ENCODE measurements around the gene SCN5A.

Gene SCN5A

GRCh38 chr3:38561746-38562466, 87.6 kb downstream of the SCN5A start:
- FAIRE-seq (no peak), DNase-seq (ENCODE audit: insufficient read length, low spot score) (no peak)
- no peak for TF ChIP-seq CTCF (IDR thresholded peaks at IDR 0.05; ENCODE audit: insufficient read depth, missing control alignments)

- DNase-seq (ENCODE audit: insufficient read length, low spot score) (no peak), FAIRE-seq (no peak)
- no peak for TF ChIP-seq CTCF (IDR thresholded peaks at IDR 0.05; ENCODE audit: insufficient read depth, missing control alignments)
Observed at GRCh38 chr3:38560996-38561717, 88.3 kb downstream of the SCN5A start.

- no peak for FAIRE-seq
Observed at GRCh38 chr3:38560284-38560683, 89.2 kb downstream of the SCN5A start.

GRCh38 chr3:38558864-38559263, 90.6 kb downstream of the SCN5A start:
- DNase-seq (ENCODE audit: insufficient read length, low spot score) (no peak), FAIRE-seq (no peak)
- no peak for TF ChIP-seq CTCF (IDR thresholded peaks at IDR 0.05; ENCODE audit: insufficient read depth, missing control alignments)

More at GRCh38 chr3:38560284-38560683, 89.2 kb downstream of the SCN5A start:
- DNase-seq (ENCODE audit: insufficient read length, low spot score): no peak
- TF ChIP-seq CTCF (IDR thresholded peaks at IDR 0.05; ENCODE audit: insufficient read depth, missing control alignments): no peak

GRCh38 chr3:38556640-38557358, 92.7 kb downstream of the SCN5A start:
- FAIRE-seq: no peak

GRCh38 chr3:38555926-38556325, 93.6 kb downstream of the SCN5A start:
- DNase-seq (ENCODE audit: insufficient read length, low spot score) (no peak), FAIRE-seq (no peak)
- TF ChIP-seq CTCF (IDR thresholded peaks at IDR 0.05; ENCODE audit: insufficient read depth, missing control alignments): no peak

More at GRCh38 chr3:38556640-38557358, 92.7 kb downstream of the SCN5A start:
- TF ChIP-seq CTCF (IDR thresholded peaks at IDR 0.05; ENCODE audit: insufficient read depth, missing control alignments): no peak
- DNase-seq (ENCODE audit: insufficient read length, low spot score): no peak

All from D721Med (cell line).